ENCODE measurements around the gene RNF151.

GRCh38 chr16:1991588-1991947 is 24.9 kb downstream of the RNF151 start:
- no peak for TF ChIP-seq CTCF (IDR thresholded peaks at IDR 0.05; ENCODE audit: poor library complexity, severe bottlenecking)
- no peak for TF ChIP-seq POLR2AphosphoS5 (IDR thresholded peaks at IDR 0.05)
- TF ChIP-seq SMC3 (conservative IDR thresholded peaks at IDR 0.05; ENCODE audit: poor library complexity) = no peak
- TF ChIP-seq EZH2 (IDR thresholded peaks at IDR 0.05; ENCODE audit: borderline replicate concordance, insufficient read depth, low read length, poor library complexity, severe bottlenecking) = no peak
- TF ChIP-seq REST (IDR thresholded peaks at IDR 0.05; ENCODE audit: borderline replicate concordance) = no peak
- no peak for TF ChIP-seq EP300 (conservative IDR thresholded peaks at IDR 0.05; ENCODE audit: poor library complexity, severe bottlenecking)
- TF ChIP-seq RAD21 (conservative IDR thresholded peaks at IDR 0.05) = no peak

Measured in neural cell (in vitro differentiated cells).